ENCODE results near the gene GRID1. TPM values are rescaled to one million over a fixed set of nuclear protein-coding genes. Genes with fewer than 3 reads are reported as not detected.

GRID1 gene
- total RNA-seq, 1 experiment from 2014 or later = 5.6 TPM

GRCh38 chr10:86128360-86128759 lies 238.2 kb downstream of the GRID1 start:
- Histone ChIP-seq H3K36me3 (ENCODE audit: control insufficient read depth in 1 of 2, insufficient read depth in 2 of 2, low read length in 2 of 2) (no peaks in the 10 kb centered on the region), H3K27ac (ENCODE audit: low read depth, low read length) (no peak overlapping the region), H3K27me3 (ENCODE audit: insufficient read depth, low read length) (no peaks in the 10 kb centered on the region), H3K9me2 (ENCODE audit: insufficient read depth) (no peaks in the 10 kb centered on the region), H3K4me3 (replicated peaks in 1 of 2; ENCODE audit: low read depth in 1 of 2, low read length in 2 of 2) (no peak overlapping the region), H3K4me1 (ENCODE audit: control insufficient read depth in 1 of 2, insufficient read depth in 2 of 2, low read length in 2 of 2) (peaks cover 0 to 7% of the 10 kb centered on the region in 2 experiments; a peak in 2 of 4 replicates), H3K4me2 (ENCODE audit: low read length) (0 out of 2 replicates have a peak overlapping the region, but pooled peaks have one; percentile 1), H3K9me3 (ENCODE audit: control insufficient read depth in 1 of 2, insufficient read depth in 1 of 2, low read depth in 1 of 2, low read length in 2 of 2) (no peaks in the 10 kb centered on the region), H2AFZ (ENCODE audit: low read depth, low read length, poor library complexity, severe bottlenecking) (no peak overlapping the region), H3K9ac (ENCODE audit: low read length) (no peak overlapping the region), H4K20me1 (ENCODE audit: insufficient read depth) (no peaks in the 10 kb centered on the region), H3K79me2 (ENCODE audit: insufficient read depth, low read length) (no peaks in the 10 kb centered on the region)
- CTCF ChIA-PET = no interaction called here
- peak; percentile 38; the same call in 1 of the 2 replicates for ATAC-seq
- RAD21 ChIA-PET (ENCODE audit: low non-redundant PET in 1 of 2, low total read pairs in 2 of 2, uncharacterized antibody in 2 of 2, unreplicated experiment in 2 of 2) = no interaction called here
- intact Hi-C loops (cut with micrococcal nuclease) = no loop called here
- no peak for DNase-seq (ENCODE audit: low read depth, low spot score)
- BruUV-seq (replicated peaks) = no TSS peak
- POLR2A ChIA-PET = no interaction called here
- no peak for TF ChIP-seq TCF7L2 (IDR thresholded peaks at IDR 0.05; ENCODE audit: borderline replicate concordance, extremely low read depth, insufficient read depth, insufficient read length)
- TF ChIP-seq ELF1 (IDR thresholded peaks at IDR 0.05; ENCODE audit: borderline replicate concordance, low read depth) = no peak
- no peak for TF ChIP-seq SIN3A (IDR thresholded peaks at IDR 0.05; ENCODE audit: low read depth)
- TF ChIP-seq ZNF274 (IDR thresholded peaks at IDR 0.05; ENCODE audit: low read depth, low read length) = no peak
- no peak for TF ChIP-seq POLR2A (IDR thresholded peaks at IDR 0.05; ENCODE audit: borderline replicate concordance, extremely low read depth, insufficient read depth, insufficient read length)
- TF ChIP-seq, protein P1, sequence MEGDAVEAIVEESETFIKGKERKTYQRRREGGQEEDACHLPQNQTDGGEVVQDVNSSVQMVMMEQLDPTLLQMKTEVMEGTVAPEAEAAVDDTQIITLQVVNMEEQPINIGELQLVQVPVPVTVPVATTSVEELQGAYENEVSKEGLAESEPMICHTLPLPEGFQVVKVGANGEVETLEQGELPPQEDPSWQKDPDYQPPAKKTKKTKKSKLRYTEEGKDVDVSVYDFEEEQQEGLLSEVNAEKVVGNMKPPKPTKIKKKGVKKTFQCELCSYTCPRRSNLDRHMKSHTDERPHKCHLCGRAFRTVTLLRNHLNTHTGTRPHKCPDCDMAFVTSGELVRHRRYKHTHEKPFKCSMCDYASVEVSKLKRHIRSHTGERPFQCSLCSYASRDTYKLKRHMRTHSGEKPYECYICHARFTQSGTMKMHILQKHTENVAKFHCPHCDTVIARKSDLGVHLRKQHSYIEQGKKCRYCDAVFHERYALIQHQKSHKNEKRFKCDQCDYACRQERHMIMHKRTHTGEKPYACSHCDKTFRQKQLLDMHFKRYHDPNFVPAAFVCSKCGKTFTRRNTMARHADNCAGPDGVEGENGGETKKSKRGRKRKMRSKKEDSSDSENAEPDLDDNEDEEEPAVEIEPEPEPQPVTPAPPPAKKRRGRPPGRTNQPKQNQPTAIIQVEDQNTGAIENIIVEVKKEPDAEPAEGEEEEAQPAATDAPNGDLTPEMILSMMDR (IDR thresholded peaks at IDR 0.05 in 2 of 3, conservative IDR thresholded peaks at IDR 0.05 in 1 of 3; ENCODE audit: borderline replicate concordance in 1 of 3, insufficient read depth in 1 of 3, low read depth in 2 of 3, low read length in 2 of 3) = no peak
- no peak for TF ChIP-seq POLR2AphosphoS5 (IDR thresholded peaks at IDR 0.05; ENCODE audit: low read depth, low read length)
- TF ChIP-seq CEBPB (IDR thresholded peaks at IDR 0.05; ENCODE audit: low read depth) = no peak
- TF ChIP-seq SP1 (IDR thresholded peaks at IDR 0.05; ENCODE audit: low read depth) = no peak
- no peak for TF ChIP-seq ZBTB33 (IDR thresholded peaks at IDR 0.05; ENCODE audit: extremely low read depth, insufficient replicate concordance, low read length)
- TF ChIP-seq RAD21 (IDR thresholded peaks at IDR 0.05; ENCODE audit: low read depth) = no peak

All from HCT116 (cell line).